Memory B cell (primary cell): Measurements from ENCODE around the gene FKBP1A.
A peak's percentile ranks its signal among the peaks of the same experiment; 100 is the strongest.
"Not testable (repeated sequence)": the region's sequence is repeated elsewhere in the genome, so short reads cannot be mapped to it uniquely, and the experiment has no call there.

Experiments used
- ATAC-seq: fragments of 150-1000 bp; cut with Tn5 transposase; 2 replicates; pipeline ENCODE4 v1.10.0; 2021; ENCODE audit warnings: low read depth, mild to moderate bottlenecking, moderate library complexity
- DNase-seq, 2 donors: peaks; one replicate each; pipeline ENCODE4 v3.0.0; 2022; ENCODE audit warnings: low spot score in 2 of 2
- H3K27ac Mint-ChIP-seq: one replicate; pipeline ENCODE4 v1.8.0; 2022; ENCODE audit warnings: mild to moderate bottlenecking, moderate library complexity, mixed read lengths
- H3K27me3 Mint-ChIP-seq: one replicate; pipeline ENCODE4 v1.8.0; 2022; ENCODE audit warnings: mixed read lengths
- H3K36me3 Mint-ChIP-seq: one replicate; pipeline ENCODE4 v1.8.0; 2022; ENCODE audit warnings: mild to moderate bottlenecking, mixed read lengths
- H3K4me1 Mint-ChIP-seq: one replicate; pipeline ENCODE4 v1.8.0; 2022; ENCODE audit warnings: mixed read lengths
- H3K4me3 Mint-ChIP-seq: one replicate; pipeline ENCODE4 v1.8.0; 2022; ENCODE audit warnings: mild to moderate bottlenecking, moderate library complexity, mixed read lengths
- H3K9me3 Mint-ChIP-seq: one replicate; pipeline ENCODE4 v1.8.0; 2022; ENCODE audit warnings: mixed read lengths

The FKBP1A gene

GRCh38 chr20:1346315-1346969 lies 46.4 kb downstream of the FKBP1A start:
- Mint-ChIP-seq H3K36me3 (peaks cover 26% of the 10 kb centered on the region), H3K27me3 (no peaks in the 10 kb centered on the region), H3K4me3 (no peak overlapping the region), H3K4me1 (peaks cover 13% of the 10 kb centered on the region), H3K27ac (no peak overlapping the region), H3K9me3 (peaks cover 2% of the 10 kb centered on the region)
- no peak for ATAC-seq
- DNase-seq = no peak

- no peak for ATAC-seq
- no peaks in the 10 kb centered on the region for H3K27me3 Mint-ChIP-seq
- H3K4me1 Mint-ChIP-seq = peaks cover 13% of the 10 kb centered on the region
- no peak for DNase-seq
- H3K27ac Mint-ChIP-seq = no peak overlapping the region
- peaks cover 19% of the 10 kb centered on the region for H3K36me3 Mint-ChIP-seq
- peaks cover 2% of the 10 kb centered on the region for H3K9me3 Mint-ChIP-seq
- H3K4me3 Mint-ChIP-seq = no peak overlapping the region
Observed at GRCh38 chr20:1345756-1346093, 47.1 kb downstream of the FKBP1A start.

DNA sequence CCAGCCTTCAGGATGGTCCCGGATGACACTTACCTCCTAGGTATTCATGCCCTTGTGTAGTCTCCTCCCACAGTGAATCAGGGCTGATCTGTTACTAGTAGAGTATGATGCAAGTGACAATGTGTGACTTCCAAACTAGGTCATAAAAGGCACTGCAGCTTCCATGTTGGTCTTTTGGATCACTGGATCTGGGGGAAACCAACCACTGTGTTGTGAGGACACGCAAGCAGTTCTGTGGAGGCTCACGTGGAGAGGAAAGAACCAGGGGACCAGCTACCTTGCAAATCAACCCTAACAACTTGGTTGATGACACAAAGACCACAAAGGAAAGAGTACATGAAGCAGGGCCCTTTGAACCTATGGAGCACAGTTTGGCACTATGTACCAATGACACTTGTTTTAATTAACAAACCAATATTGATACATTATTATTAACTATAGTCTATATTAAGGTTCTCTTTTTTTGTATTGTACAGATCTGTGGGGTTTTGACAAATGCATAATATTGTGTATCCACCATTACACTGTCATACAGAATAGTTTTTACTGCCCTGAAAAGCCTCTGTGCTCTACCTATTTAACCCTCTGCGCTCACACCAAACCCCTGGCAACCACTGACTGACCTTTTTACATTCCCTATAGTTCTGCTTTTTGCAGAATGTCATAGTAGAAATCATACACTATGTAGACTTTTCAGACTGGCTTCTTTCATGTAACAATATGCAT lies 47.7 kb downstream of the FKBP1A start:
- H3K4me3 Mint-ChIP-seq = no peak overlapping the region
- peaks cover 14% of the 10 kb centered on the region for H3K36me3 Mint-ChIP-seq
- H3K27me3 Mint-ChIP-seq = no peaks in the 10 kb centered on the region
- ATAC-seq (no peak), DNase-seq (no peak)
- peaks cover 13% of the 10 kb centered on the region for H3K4me1 Mint-ChIP-seq
- H3K9me3 Mint-ChIP-seq = peaks cover 2% of the 10 kb centered on the region
- H3K27ac Mint-ChIP-seq = no peak overlapping the region

- not testable (repeated sequence) for H3K4me3 Mint-ChIP-seq, H3K27me3 Mint-ChIP-seq, H3K9me3 Mint-ChIP-seq, H3K27ac Mint-ChIP-seq, ATAC-seq, H3K36me3 Mint-ChIP-seq, DNase-seq
- peaks cover 13% of the 10 kb centered on the region for H3K4me1 Mint-ChIP-seq
Observed at GRCh38 chr20:1343446-1344124, 49.3 kb downstream of the FKBP1A start.

DNA sequence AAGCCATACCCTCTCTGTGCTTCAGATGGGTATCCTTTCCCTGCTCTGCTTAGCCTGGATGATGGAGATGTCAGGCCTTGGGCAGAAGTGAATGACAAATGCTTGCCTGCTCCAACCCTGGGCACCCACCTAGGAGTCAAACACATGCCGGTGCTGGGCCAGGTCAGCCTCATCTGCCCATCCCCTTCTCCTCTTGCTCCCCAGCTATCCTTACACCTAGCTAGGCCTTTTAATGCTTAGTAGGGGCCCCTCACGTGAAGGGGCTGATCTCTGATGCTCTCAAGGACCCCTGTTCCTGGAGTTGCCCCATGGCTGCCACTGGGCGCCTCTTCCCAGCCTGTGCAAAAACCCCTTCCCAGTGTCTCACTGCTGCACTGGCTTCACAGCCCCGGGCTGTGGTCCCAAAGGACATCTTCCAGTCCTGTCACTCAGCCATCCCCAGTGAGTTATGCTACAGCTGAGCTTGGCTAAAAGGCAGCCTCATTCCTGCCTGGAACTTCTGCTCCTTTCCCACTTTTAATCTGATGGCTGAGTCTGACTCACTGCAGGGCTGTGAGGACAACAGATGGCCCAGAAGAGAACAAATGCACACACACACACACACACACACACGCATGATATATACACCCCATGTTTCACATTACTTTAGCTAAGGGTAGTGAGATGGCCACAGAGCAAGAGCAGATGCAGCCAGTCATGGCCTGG lies 51.1 kb downstream of the FKBP1A start:
- Mint-ChIP-seq H3K27me3 (no peaks in the 10 kb centered on the region), H3K27ac (peak overlapping the region; percentile 62), H3K9me3 (no peaks in the 10 kb centered on the region), H3K36me3 (no peaks in the 10 kb centered on the region), H3K4me3 (no peak overlapping the region), H3K4me1 (peaks cover 13% of the 10 kb centered on the region)
- ATAC-seq (no peak), DNase-seq (no peak)

- Mint-ChIP-seq H3K4me1 (peaks cover 14% of the 10 kb centered on the region), H3K36me3 (no peaks in the 10 kb centered on the region), H3K27ac (no peak overlapping the region), H3K27me3 (no peaks in the 10 kb centered on the region), H3K4me3 (no peak overlapping the region), H3K9me3 (no peaks in the 10 kb centered on the region)
- no peak for DNase-seq
- no peak for ATAC-seq
Observed at GRCh38 chr20:1338801-1339200, 54.1 kb downstream of the FKBP1A start.

DNA sequence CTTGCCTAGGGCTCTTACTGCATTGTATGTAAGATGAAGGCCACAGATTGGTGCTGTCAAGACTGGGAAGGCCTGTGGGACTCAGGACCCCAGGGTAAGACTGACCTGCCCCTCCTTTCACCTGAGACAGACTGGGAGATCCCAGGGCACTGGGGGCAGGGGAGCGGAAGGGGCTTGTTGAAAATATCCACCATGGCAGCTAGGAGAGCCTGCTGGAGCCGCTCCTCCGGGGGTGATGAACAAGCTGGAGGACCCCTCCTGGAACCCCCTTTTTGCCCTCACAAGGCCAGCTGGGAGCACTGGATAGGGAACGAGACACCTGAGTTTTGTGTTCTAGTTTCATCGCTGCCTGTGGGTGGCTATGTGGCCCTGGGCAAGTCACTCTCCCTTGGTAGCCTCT lies 54.8 kb downstream of the FKBP1A start:
- H3K4me1 Mint-ChIP-seq = peaks cover 14% of the 10 kb centered on the region
- DNase-seq (no peak), ATAC-seq (no peak)
- no peaks in the 10 kb centered on the region for H3K27me3 Mint-ChIP-seq
- no peak overlapping the region for H3K27ac Mint-ChIP-seq
- H3K4me3 Mint-ChIP-seq = no peak overlapping the region
- H3K36me3 Mint-ChIP-seq = peaks cover 1% of the 10 kb centered on the region
- H3K9me3 Mint-ChIP-seq = no peaks in the 10 kb centered on the region

GRCh38 chr20:1337441-1337840 lies 55.4 kb downstream of the FKBP1A start:
- H3K4me3 Mint-ChIP-seq = no peak overlapping the region
- no peaks in the 10 kb centered on the region for H3K9me3 Mint-ChIP-seq
- H3K27ac Mint-ChIP-seq = no peak overlapping the region
- DNase-seq (no peak), ATAC-seq (no peak)
- peaks cover 14% of the 10 kb centered on the region for H3K4me1 Mint-ChIP-seq
- H3K36me3 Mint-ChIP-seq = peaks cover 6% of the 10 kb centered on the region
- no peaks in the 10 kb centered on the region for H3K27me3 Mint-ChIP-seq

- no peaks in the 10 kb centered on the region for H3K27me3 Mint-ChIP-seq
- H3K9me3 Mint-ChIP-seq = no peaks in the 10 kb centered on the region
- peak overlapping the region; percentile 78 for H3K27ac Mint-ChIP-seq
- H3K4me3 Mint-ChIP-seq = no peak overlapping the region
- ATAC-seq (no peak), DNase-seq (no peak)
- H3K4me1 Mint-ChIP-seq = peaks cover 12% of the 10 kb centered on the region
- H3K36me3 Mint-ChIP-seq = peaks cover 9% of the 10 kb centered on the region
Observed at GRCh38 chr20:1336699-1337367, 56.0 kb downstream of the FKBP1A start.

GRCh38 chr20:1335961-1336698 lies 56.7 kb downstream of the FKBP1A start:
- DNase-seq (no peak), ATAC-seq (no peak)
- H3K27me3 Mint-ChIP-seq = no peaks in the 10 kb centered on the region
- peaks cover 12% of the 10 kb centered on the region for H3K36me3 Mint-ChIP-seq
- no peak overlapping the region for H3K4me3 Mint-ChIP-seq
- no peaks in the 10 kb centered on the region for H3K9me3 Mint-ChIP-seq
- H3K27ac Mint-ChIP-seq = peak overlapping the region; percentile 78
- H3K4me1 Mint-ChIP-seq = peaks cover 12% of the 10 kb centered on the region

- H3K4me1 Mint-ChIP-seq = peaks cover 25% of the 10 kb centered on the region
Observed at GRCh38 chr20:1334761-1335160, 58.1 kb downstream of the FKBP1A start.

DNA sequence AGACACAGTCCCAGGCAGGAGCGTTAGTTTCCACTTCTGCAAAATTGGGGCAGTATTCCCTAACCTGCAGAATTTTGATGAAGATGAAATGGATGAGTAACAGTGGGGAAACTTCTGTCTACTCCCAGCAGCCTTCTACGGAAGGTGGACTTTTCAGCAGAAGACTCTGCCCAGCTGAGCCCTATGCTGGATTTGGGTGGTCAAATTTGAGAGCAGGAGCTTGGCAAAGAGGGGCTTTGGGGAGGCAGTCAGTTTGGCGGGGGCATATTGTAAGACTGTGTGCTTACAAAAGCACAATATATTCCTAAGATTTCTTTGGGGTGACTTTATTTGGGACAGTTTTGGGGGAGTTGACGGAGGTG lies 58.5 kb downstream of the FKBP1A start:
- peaks cover 30% of the 10 kb centered on the region for H3K4me1 Mint-ChIP-seq
- no peaks in the 10 kb centered on the region for H3K27me3 Mint-ChIP-seq
- no peak overlapping the region for H3K27ac Mint-ChIP-seq
- H3K36me3 Mint-ChIP-seq = peaks cover 15% of the 10 kb centered on the region
- no peaks in the 10 kb centered on the region for H3K9me3 Mint-ChIP-seq
- H3K4me3 Mint-ChIP-seq = no peak overlapping the region
- no peak for ATAC-seq
- no peak for DNase-seq

More at GRCh38 chr20:1334761-1335160, 58.1 kb downstream of the FKBP1A start:
- no peak for ATAC-seq
- no peaks in the 10 kb centered on the region for H3K27me3 Mint-ChIP-seq
- H3K27ac Mint-ChIP-seq = peak overlapping the region; percentile 28
- H3K9me3 Mint-ChIP-seq = no peaks in the 10 kb centered on the region
- H3K36me3 Mint-ChIP-seq = peaks cover 15% of the 10 kb centered on the region
- H3K4me3 Mint-ChIP-seq = no peak overlapping the region
- no peak for DNase-seq
